GM23248 (cell line): ENCODE data around the gene CFAP65.

Source experiments
- EZH2 ChIP-seq: fragments of 200-600 bp; sonication (generic); IDR thresholded peaks from 2 replicates; pipeline ENCODE4 v1.6.1; 2018; ENCODE audit warnings: antibody characterized with exemption, mild to moderate bottlenecking; ENCODE audit not compliant: insufficient read depth, poor library complexity, severe bottlenecking
- EZH2phosphoT487 ChIP-seq: fragments of 200-600 bp; sonication (generic); IDR thresholded peaks from 2 replicates; pipeline ENCODE4 v1.6.1; 2018; ENCODE audit warnings: antibody characterized with exemption, moderate library complexity, mild to moderate bottlenecking, low read depth; ENCODE audit not compliant: insufficient read depth

DNA sequence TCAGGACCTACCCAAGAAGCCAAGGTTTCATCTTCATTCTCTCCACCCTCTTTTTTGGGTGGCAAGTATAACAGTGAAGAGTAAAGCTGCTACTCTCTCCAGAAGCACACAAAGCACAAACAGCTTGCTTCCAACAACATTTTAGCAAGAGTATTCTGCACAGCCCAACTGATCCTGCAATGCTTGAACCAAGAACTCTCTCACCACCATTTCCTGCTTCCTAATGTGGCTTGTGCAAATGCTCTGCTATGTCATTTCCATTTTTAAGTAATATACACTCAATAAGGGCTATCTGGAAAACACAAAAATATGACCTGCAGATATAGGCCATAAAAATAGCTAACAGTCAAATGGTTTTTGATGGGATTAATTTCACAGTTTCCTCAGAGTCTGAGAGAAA is 43.5 kb upstream of the CFAP65 start:
- no peak for TF ChIP-seq EZH2
- TF ChIP-seq EZH2phosphoT487 = no peak
